Pons (tissue), 1 donor: ENCODE results near the gene RASL10A.
A peak's percentile ranks its signal among the peaks of the same experiment; 100 is the strongest.

Source experiments
- DNase-seq: peaks from one replicate; pipeline ENCODE4 v3.0.0-alpha.2; 2016; ENCODE audit warnings: low spot score

The RASL10A gene

DNA sequence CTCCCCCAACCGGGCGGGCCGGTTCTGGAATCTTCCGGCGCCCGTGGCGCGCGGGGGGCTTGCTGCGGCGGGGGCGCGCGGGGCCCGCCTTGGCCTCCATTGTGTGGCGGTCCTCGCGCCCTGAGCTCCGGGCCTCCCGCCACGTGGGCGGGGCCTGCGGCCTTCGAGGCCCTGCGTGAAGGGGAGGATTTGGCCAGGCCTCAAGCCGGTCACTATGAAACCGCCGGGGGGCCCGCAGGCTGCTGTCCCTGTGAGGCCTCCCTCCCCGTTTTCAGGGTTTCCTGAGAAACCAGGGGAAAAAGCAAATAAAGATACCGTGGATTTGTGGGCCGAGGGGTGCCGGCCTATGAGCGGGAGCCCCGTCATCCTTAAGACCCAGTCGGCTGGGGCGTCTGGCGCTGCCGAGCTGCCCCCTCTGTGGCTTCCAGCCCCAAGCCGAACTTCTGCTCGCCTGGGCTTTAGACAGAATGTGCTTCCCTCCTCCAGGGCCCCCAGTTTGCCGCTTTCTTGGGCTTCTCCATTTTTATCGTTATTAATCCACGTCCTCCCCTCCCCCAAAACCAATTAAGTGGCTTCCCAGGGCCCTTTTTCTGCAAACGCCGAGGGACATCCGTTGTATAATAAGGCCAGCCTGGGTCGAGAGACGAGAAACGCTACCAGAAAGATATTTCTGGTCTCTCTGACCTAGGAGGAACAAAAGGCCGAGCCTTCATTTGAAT is 46.8 kb downstream of the RASL10A start:
- DNase-seq: peak; percentile 69

DNA sequence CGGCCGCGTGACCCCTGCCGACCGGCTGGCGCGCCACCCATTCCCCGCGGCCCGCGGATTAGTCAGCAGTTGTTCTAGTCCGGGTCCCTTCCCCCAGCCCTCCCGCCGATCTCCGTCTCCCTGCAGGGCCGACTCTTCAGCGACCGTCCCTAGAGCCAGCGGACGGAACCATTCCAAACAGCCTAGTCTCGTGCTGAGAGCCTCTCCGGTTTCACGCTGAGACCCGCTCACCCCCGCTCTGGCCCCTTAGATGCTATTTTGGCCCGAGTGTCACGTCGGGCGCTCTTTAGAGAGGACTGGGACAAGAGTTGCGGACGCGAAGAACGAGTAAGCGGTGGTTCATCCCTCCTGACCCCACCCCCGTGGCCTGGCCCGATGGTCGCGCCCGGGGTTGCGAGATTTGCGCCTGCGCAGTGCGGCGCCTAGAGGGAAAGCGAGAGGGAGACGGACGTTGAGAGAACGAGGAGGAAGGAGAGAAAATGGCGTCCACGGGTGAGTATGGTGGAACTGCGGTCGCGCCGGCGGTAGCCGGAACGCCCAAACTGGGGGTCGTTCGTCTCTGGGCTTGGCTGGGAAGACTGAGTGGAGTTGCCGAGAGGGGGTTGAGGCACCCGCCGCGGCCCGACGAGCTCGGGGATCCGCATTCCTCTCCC is 47.5 kb downstream of the RASL10A start, which contains the start of the genes EWSR1 and RHBDD3:
EWSR1 (plus strand) TSS at position 411 of the 653 bp plus-strand sequence; CDS start at position 480, 69 bp downstream.
RHBDD3 (minus strand) TSS at position 124 of the 653 bp plus-strand sequence. CDS start 2,355 bp downstream, outside the sequence.
- peak; percentile 95 for DNase-seq

DNA sequence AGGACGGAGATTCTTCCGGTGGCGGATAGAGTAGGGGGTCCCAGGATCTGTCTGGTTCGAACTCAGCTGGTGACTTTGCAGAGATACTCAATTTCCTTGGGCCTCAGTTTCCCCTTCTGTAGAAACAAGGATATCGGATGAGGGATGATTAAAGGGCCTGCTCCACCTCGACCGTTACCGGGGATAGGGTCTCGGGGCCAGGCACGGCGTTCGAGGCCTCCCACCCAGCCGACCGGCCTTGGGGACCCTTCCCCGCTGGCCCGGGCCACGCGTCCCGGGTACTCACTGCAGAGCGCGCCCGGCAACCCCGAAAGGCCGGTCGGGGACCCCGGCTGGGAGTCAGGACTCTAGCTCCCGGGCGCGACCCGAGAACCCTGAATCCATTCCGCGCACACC is 48.0 kb downstream of the RASL10A start:
- DNase-seq: no peak

DNA sequence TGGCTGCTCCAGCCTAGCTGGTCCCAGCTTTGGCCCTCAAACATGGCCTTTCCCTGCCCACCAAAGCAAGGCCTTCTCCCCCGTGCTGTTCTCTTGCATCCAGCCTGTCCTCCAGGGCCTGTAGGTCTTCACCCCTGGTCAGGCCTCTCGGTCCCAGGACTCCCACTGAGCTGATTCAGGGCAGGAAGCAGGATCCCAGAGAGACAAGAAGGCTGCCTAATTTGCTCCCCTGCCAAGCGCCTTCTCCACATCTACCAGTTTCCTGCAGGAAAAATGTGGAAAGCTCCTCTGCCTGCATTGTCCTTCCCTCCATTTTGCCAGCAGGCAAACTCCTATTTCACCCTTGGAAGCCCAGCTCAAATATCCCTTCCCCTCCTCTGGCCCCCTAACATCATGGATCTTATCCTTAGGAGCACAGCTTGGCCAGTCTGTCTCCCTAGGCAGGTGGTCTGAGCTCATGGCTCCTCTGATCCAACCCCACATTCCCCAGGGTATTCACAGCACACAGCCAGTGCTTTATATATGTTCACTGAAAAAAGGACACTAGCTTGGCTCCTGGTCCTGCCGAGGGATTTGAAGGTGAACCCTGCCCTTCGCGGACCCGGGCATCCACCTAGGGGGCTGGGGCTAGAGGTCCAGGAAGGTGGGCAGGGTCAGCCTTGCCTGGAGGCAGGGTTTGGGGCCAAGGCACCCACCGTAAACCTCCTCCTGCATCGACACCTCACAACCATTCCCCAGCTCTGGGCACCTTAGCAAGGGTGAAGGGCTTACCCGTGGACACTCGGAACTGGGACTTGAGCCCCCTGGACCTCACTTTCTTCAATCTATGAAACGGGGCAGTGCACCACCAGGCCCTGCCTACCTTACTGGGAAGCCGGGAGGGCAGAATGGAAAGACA is 48.7 kb downstream of the RASL10A start:
- DNase-seq: no peak

DNA sequence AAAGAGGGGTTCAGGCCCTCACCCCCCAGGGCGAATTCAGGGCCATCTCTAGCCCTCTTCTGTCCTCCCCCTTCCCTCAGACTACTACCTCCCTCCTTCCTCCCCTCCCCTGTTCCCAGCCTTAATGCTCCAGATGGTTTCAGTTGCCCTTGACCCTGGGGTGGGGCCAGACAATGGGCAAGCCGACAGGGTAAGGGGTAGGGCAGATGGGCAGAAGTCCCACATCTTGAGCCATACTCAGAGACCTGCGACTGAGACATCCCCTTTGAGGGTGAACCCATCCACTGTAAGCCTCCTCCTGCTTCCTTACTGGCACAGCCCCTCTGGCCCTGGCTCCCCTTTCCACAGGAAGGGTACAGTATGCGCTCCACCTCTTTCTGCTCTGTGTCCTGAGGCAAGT is 49.6 kb downstream of the RASL10A start:
- no peak for DNase-seq

DNA sequence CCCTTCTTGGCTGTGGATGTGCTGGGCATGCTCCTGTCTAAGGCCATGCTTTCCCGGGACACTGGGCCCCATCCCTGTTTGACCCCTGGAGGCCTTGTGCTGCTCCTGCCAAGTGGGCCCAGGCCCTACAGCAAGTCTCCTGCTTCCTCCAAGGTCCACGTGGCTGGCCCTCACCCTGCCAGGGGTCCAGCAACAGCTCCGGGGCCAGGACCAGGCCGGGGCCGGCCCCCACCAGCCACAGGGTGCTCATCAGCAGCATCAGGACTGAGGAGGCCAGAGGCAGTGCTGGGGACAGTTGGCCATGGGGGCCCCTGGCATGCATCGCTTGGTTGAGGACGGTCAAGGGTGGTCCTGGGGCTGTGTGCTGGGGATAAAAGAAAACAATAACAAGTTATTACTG is 50.2 kb downstream of the RASL10A start:
- DNase-seq: no peak

DNA sequence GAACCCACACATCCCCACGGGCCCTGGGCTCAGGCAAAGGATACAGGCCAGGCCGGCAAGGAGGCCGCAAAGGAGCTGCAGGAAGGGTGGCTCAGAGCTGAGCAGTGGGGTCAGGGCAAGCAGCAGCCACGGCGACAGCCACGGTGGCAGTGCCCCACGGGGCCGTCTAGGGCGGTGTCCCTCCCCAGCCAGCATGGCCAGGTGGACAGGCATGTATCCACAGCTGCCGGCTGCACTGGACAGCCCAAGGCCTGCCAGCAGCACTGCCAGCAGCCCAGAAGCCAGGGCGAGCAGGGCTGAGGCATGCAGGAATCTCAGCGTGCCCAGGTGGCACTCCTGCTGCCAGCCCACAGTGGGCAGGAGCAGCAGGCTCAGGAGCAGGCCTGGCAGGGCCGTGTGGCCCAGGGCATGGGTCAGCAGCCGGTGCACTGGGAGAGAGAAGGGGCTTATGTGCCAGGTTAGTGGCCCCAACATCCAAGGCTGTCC is 51.7 kb downstream of the RASL10A start:
- DNase-seq: no peak
